ENCODE data around the gene PMM2. TPM values are rescaled to one million over a fixed set of nuclear protein-coding genes. Genes with fewer than 3 reads are reported as not detected.

Gene PMM2
- total RNA-seq, 2 experiments from 2014 or later, result 32.7 to 34.3 TPM

DNA sequence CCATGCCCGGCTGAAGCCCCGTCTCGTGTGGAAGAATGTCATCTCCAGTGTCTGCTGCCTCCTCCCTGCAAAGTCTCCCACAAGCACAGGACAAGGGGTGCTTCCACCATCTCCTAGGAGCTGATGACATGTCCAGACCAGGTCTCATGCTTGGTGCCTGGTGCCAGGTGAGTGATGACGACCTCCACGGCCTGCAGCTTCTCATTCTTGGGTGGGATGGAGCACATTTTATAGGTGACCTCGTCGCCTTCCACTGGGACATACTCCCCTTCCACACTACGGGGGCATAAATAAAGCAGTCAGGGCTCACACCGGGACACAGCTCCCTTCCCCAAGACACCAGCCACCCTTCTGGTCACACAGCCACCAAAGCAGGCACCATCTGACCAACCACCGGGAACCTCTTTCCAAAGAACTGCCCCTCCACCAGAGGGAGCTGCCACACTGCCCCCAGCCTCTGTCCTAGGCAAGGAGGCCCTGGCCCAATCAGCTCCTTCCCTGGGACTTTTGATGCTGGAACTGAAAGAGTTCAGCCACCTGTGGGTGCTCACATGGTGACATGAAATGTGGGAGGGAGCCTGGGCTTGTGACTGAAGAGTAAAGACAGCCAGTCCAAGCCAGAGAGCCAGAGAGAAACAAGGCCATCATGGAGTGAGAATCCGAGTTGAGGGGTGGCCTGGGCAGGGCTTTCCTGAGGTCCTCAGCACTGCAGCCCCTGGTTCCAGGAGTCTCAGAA is 57.6 kb downstream of the PMM2 start:
- H3K9me3 Mint-ChIP-seq, result no peaks in the 10 kb centered on the region
- H3K27ac Mint-ChIP-seq, result peak overlapping the region; percentile 59
- ChIA-PET POLR2A (interaction anchor here (1.0 to 9.0 kb wide), 2 partner anchors 11 to 55 kb away, joined by 4 to 99 read pairs; partner anchors contain the start of gene CARHSP1), CTCF (interaction anchor here (0.9 to 2.2 kb wide), 5 partner anchors 10 to 42 kb away, joined by 3 to 13 read pairs (median 3); partner anchors contain the start of gene CARHSP1)
- ATAC-seq (no peak), DNase-seq (peak; percentile 32)
- H3K4me1 Mint-ChIP-seq (ENCODE audit: low read depth), result peaks cover 35% of the 10 kb centered on the region
- no peak for TF ChIP-seq CTCF (IDR thresholded peaks at IDR 0.05)
- H3K4me3 Mint-ChIP-seq, result no peak overlapping the region
- no peaks in the 10 kb centered on the region for H3K27me3 Mint-ChIP-seq
- intact Hi-C loops (cut with micrococcal nuclease), result no loop called here
- H3K36me3 Mint-ChIP-seq (ENCODE audit: low read depth), result peaks cover 56% of the 10 kb centered on the region

DNA sequence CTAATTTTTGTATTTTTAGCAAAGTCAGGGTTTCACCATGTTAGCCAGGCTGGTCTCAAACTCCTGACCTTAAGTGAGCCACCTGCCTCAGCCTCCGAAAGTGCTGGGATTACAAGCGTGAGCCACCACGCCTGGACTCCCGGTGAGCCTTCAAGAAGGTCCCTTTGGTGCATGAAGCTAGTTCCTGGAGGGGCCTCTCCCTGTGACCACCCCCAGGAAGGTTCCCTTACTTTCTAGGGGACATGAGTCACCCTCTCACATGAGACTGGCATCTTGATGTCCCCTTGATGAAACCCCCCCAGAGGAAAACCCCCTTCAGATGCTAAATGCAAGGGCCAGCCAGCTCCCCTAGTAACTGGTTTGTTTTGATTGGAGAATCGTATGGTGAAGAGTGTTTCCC is 58.3 kb downstream of the PMM2 start:
- peak; percentile 3 for DNase-seq
- H3K27ac Mint-ChIP-seq, result peak overlapping the region; percentile 75
- no peak for TF ChIP-seq CTCF (IDR thresholded peaks at IDR 0.05)
- no peak for ATAC-seq
- peaks cover 31% of the 10 kb centered on the region for H3K4me1 Mint-ChIP-seq (ENCODE audit: low read depth)
- H3K9me3 Mint-ChIP-seq, result no peaks in the 10 kb centered on the region
- no peaks in the 10 kb centered on the region for H3K27me3 Mint-ChIP-seq
- CTCF ChIA-PET, result interaction anchor here (1.2 to 2.2 kb wide), 4 partner anchors 13 to 41 kb away, joined by 3 to 13 read pairs (median 5); partner anchors contain the start of gene CARHSP1
- H3K4me3 Mint-ChIP-seq, result no peak overlapping the region
- peaks cover 49% of the 10 kb centered on the region for H3K36me3 Mint-ChIP-seq (ENCODE audit: low read depth)
- intact Hi-C loops (cut with micrococcal nuclease), result no loop called here
- POLR2A ChIA-PET, result interaction anchor here (9.0 kb wide), 1 partner anchor 10 kb away, joined by 99 read pairs; the partner anchor contains the start of gene CARHSP1

DNA sequence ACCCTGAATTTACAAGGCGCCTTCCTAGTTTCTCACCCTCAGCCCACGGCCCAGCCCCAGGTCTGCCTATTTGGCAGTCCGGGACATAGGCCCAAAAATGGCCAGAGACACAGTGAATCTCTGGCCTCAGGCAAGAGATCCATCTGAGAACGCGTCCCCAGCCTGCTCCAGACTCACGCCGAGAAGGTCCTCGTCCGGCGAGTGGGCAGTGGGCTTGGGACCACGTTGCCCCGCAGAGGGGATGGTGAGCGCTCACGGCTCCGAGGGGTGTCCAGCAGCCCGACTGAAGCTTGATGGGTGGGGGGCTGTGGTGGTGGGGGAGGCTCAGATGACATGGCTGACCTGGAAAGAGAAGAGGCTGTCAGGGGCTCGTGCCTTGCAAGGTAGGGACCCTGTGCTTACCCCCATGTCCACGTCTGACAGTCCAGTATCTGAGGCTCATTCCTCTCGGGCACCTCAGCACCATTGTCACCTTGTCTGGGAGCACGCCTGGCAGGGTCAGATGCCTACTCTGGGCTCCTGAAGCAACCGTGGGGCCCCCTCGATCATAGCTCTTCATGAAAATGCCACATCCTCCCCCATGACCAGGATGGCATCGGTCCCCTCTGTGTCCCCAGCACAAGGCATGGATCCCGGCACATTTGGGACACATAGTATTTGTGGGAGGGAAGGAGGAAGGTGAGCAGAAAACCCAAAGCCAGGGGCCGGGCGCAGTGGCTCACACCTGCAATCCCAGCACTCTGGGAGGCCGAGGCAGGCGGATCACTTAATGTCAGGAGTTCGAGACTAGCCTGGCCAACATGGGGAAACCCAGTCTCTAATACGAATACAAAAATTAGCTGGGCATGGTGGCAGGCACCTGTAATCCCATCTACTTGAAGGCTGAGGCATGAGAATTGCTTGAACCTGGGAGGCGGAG is 61.6 kb downstream of the PMM2 start:
- POLR2A ChIA-PET, result interaction anchor here (1.3 to 2.6 kb wide), 2 partner anchors 9 to 21 kb away, joined by 3 to 15 read pairs; partner anchors contain the start of gene CARHSP1
- peaks cover 38% of the 10 kb centered on the region for H3K36me3 Mint-ChIP-seq (ENCODE audit: low read depth)

More for the DNA sequence above, 61.6 kb downstream of the PMM2 start:
- intact Hi-C loops (cut with micrococcal nuclease), result no loop called here
- DNase-seq, result peak; percentile 1
- ATAC-seq, result no peak
- Mint-ChIP-seq H3K27me3 (no peaks in the 10 kb centered on the region), H3K4me1 (ENCODE audit: low read depth) (peaks cover 28% of the 10 kb centered on the region), H3K27ac (peak overlapping the region; percentile 7), H3K4me3 (no peak overlapping the region), H3K9me3 (no peaks in the 10 kb centered on the region)
- CTCF ChIA-PET, result no interaction called here
- no peak for TF ChIP-seq CTCF (IDR thresholded peaks at IDR 0.05)

All from activated CD8-positive, alpha-beta T cell treated with anti-CD3 and anti-CD28 coated beads for 36 hours (primary cell).